ENCODE measurements around the gene KRTAP4-16.

DNA sequence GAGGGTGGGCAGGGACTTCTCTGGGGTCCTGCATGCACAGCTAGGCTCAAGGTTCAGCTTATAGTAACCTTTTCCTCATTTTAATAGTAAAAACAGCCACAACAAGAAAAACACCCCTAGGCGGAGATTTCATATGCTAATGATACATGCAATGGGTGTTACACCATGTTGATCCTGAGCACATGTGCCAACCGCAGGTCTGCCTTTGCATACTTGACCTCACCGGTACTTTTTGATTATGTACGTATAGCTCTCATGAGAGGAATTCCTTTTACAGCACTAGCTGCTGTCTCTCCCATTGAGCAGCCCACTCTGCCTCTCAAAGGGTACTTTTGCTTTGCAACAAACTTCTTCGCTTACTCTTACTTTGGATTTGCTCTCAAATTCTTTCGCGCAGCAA is 6.0 kb downstream of the KRTAP4-16 start:
- TF ChIP-seq ATF2 (IDR thresholded peaks at IDR 0.05; ENCODE audit: low read length) (no peak), CTCF (IDR thresholded peaks at IDR 0.05; ENCODE audit: control extremely low read depth in 1 of 3, insufficient read depth in 1 of 3, low read depth in 1 of 3, low read length in 3 of 3) (no peak), YY1 (IDR thresholded peaks at IDR 0.05; ENCODE audit: low read depth, low read length) (no peak), CEBPB (IDR thresholded peaks at IDR 0.05; ENCODE audit: low read depth, low read length) (no peak), GABPA (IDR thresholded peaks at IDR 0.05; ENCODE audit: borderline replicate concordance, insufficient read depth, low read length) (no peak), CBX5 (IDR thresholded peaks at IDR 0.05; ENCODE audit: low read depth, low read length) (no peak), POLR2A (IDR thresholded peaks at IDR 0.05; ENCODE audit: control extremely low read depth in 1 of 2, low read depth in 2 of 2, low read length in 2 of 2) (no peak), EZH2 (IDR thresholded peaks at IDR 0.05; ENCODE audit: low read depth, low read length, severe bottlenecking) (no peak), SP4 (IDR thresholded peaks at IDR 0.05; ENCODE audit: low read length) (no peak), EP300 (IDR thresholded peaks at IDR 0.05; ENCODE audit: borderline replicate concordance in 1 of 2, low read depth in 2 of 2, low read length in 2 of 2) (no peak), RBBP5 (IDR thresholded peaks at IDR 0.05; ENCODE audit: borderline replicate concordance, low read depth, low read length) (no peak), SP1 (IDR thresholded peaks at IDR 0.05; ENCODE audit: low read depth, low read length) (no peak)
